Osteocyte (in vitro differentiated cells): ENCODE data around the gene RPS6KA2. TPM values are rescaled to one million over a fixed set of nuclear protein-coding genes. Genes with fewer than 3 reads are reported as not detected.

Source experiments
- DNase-seq: peaks from one replicate; pipeline ENCODE4 v3.0.0; 2021; ENCODE audit warnings: mixed read lengths; ENCODE audit not compliant: unreplicated experiment; ENCODE audit errors: extremely low spot score
- H3K27ac Mint-ChIP-seq: one replicate; pipeline ENCODE4 v1.8.0; 2021; ENCODE audit warnings: mild to moderate bottlenecking, mixed read lengths; ENCODE audit not compliant: unreplicated experiment
- H3K27me3 Mint-ChIP-seq: one replicate; pipeline ENCODE4 v1.8.0; 2021; ENCODE audit warnings: mixed read lengths; ENCODE audit not compliant: unreplicated experiment
- H3K36me3 Mint-ChIP-seq: one replicate; pipeline ENCODE4 v1.8.0; 2021; ENCODE audit warnings: mixed read lengths; ENCODE audit not compliant: unreplicated experiment
- H3K4me1 Mint-ChIP-seq: one replicate; pipeline ENCODE4 v1.8.0; 2021; ENCODE audit warnings: mixed read lengths; ENCODE audit not compliant: unreplicated experiment
- H3K4me3 Mint-ChIP-seq: one replicate; pipeline ENCODE4 v1.8.0; 2021; ENCODE audit warnings: mild to moderate bottlenecking, moderate library complexity, mixed read lengths; ENCODE audit not compliant: unreplicated experiment
- H3K9me3 Mint-ChIP-seq: one replicate; pipeline ENCODE4 v1.8.0; 2021; ENCODE audit warnings: mixed read lengths; ENCODE audit not compliant: unreplicated experiment
- total RNA-seq: library from RNA; stranded (reverse); gene quantifications from 2 replicates; pipeline ENCODE4 v1.2.1, GENCODE V29; 2021
- TF ChIP-seq, protein P1 (sequence below): fragments of 200-600 bp; sonication (generic); IDR thresholded peaks from 2 replicates; pipeline ENCODE4 v1.5.0; 2021; ENCODE audit warnings: antibody characterized with exemption, mild to moderate bottlenecking, moderate library complexity

Gene RPS6KA2
- total RNA-seq, 1 donor from 2014 or later, result 89.9 TPM

DNA sequence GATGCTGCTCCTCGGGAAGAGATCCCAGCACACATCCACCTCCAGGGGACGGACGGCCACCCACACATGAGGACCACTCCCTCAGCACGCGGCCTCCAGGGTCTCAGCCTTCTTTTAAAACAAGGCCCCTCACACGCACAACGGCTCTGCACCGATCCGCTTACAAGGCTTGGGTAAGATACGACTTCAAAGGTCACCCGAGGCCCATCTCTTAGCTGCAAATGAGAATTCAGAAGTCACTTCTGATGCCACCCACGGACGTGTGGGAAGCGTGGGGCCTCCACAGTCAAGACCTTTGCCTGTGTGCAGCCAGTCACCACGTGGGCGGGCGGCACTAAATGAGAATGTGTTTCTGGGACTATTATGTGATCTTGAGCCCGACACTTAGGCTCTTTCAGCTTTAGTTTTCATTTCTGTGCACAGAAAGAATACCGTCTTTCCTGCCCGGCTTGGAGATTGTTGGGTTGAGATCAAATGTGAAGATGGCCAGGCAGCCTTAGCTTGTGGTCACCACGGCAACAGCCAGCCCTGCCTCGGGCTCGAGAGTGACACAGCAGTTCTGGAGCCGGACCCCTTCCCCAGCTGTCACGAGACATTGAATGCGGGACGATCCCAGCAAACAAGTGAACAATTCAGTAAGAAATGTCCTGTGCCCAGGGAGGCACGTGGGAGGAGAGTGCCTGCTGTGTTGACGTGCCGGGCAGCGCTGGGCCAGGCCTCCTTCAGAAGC is 132.1 kb downstream of the RPS6KA2 start:
- TF ChIP-seq, protein P1, sequence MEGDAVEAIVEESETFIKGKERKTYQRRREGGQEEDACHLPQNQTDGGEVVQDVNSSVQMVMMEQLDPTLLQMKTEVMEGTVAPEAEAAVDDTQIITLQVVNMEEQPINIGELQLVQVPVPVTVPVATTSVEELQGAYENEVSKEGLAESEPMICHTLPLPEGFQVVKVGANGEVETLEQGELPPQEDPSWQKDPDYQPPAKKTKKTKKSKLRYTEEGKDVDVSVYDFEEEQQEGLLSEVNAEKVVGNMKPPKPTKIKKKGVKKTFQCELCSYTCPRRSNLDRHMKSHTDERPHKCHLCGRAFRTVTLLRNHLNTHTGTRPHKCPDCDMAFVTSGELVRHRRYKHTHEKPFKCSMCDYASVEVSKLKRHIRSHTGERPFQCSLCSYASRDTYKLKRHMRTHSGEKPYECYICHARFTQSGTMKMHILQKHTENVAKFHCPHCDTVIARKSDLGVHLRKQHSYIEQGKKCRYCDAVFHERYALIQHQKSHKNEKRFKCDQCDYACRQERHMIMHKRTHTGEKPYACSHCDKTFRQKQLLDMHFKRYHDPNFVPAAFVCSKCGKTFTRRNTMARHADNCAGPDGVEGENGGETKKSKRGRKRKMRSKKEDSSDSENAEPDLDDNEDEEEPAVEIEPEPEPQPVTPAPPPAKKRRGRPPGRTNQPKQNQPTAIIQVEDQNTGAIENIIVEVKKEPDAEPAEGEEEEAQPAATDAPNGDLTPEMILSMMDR, result no peak
- no peak overlapping the region for H3K27ac Mint-ChIP-seq
- no peaks in the 10 kb centered on the region for H3K27me3 Mint-ChIP-seq
- peaks cover 39% of the 10 kb centered on the region for H3K36me3 Mint-ChIP-seq
- DNase-seq, result no peak
- H3K9me3 Mint-ChIP-seq, result no peaks in the 10 kb centered on the region
- no peaks in the 10 kb centered on the region for H3K4me1 Mint-ChIP-seq
- H3K4me3 Mint-ChIP-seq, result no peak overlapping the region

DNA sequence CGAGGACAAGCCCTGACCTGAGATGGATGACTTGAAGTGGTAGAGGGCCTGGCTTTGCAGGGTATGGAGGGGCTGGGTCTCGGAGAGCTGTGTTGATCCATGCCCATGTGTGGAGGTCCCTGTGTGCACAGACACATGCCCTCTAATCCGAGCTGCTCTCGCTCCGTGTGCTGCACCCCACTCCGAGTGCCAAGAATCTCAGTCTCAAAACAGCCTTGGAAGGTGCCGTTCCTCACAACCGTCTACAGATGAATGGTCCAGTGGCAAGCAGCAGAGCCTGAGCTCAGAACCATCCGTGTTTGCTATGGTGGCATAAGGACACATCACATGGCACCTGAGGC is 133.0 kb downstream of the RPS6KA2 start:
- H3K4me1 Mint-ChIP-seq, result no peaks in the 10 kb centered on the region
- no peaks in the 10 kb centered on the region for H3K27me3 Mint-ChIP-seq
- H3K9me3 Mint-ChIP-seq, result no peaks in the 10 kb centered on the region
- H3K4me3 Mint-ChIP-seq, result no peak overlapping the region
- DNase-seq, result no peak
- H3K27ac Mint-ChIP-seq, result no peak overlapping the region
- peaks cover 33% of the 10 kb centered on the region for H3K36me3 Mint-ChIP-seq
- TF ChIP-seq, protein P1, result no peak

DNA sequence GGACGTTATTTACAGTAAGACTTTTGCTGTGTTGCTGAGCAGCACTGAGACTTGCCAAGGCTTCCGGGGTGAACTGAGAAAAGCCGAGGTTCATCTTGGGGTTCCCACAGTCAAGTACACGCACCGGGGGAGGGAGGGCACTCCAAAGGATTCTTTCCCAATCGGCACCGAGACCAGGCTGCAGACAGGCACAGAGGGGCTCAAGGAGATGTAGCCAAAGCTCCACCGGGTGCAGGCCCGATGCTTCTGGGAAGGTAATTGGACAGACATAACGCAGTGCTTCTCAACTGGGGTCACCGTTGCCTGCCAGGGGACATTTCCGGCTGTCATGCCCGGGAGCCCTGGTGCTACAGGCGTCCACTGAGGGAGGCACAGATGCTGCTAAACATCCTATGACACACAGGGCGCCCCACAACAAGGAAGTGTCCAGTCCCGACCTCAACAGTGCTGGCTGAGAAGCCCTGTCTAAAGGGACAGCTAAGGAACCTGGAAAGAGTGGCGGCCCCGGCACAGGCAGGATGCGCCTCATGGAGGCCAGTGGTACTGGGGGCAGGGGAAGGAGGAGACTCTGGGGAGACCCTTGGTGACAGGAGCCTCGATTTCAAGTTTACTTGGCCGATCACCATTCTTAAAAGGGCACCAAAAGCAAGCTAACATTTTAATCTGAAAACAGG is 133.5 kb downstream of the RPS6KA2 start:
- no peaks in the 10 kb centered on the region for H3K27me3 Mint-ChIP-seq
- H3K4me1 Mint-ChIP-seq, result no peaks in the 10 kb centered on the region
- no peak overlapping the region for H3K27ac Mint-ChIP-seq
- peaks cover 33% of the 10 kb centered on the region for H3K36me3 Mint-ChIP-seq
- TF ChIP-seq, protein P1, result no peak
- no peak for DNase-seq
- H3K4me3 Mint-ChIP-seq, result no peak overlapping the region
- H3K9me3 Mint-ChIP-seq, result no peaks in the 10 kb centered on the region

DNA sequence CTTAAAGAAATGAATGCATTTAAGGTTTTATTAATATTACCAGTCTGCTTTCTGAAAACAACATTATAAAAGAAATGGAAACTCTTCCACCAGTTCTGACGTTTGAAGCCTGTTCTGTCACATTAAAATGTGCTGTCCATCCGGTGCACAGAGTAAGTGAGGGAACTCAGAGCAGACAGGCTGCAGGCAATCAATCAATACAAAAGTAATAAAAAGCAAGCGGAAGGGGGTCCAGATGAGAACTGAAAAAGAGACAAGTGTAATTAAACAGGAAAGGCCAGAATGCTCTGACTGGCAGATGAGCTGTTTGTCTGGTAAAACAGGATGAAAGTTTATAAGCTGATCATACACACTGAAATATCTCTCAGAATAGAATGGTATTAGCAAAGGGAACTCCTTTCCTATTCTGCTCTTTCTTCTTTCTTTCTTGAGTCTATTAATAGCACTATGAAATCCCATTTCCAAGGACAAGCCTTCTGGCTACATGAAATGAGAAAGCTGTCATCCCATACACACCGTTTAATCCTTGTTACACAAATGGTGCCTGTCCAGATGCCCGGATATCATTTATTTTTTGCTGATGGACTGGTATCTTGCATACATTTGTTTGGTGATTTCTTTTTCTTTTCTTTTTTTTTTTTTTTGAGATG is 134.8 kb downstream of the RPS6KA2 start:
- Mint-ChIP-seq H3K4me3 (no peak overlapping the region), H3K27ac (no peak overlapping the region), H3K36me3 (peaks cover 42% of the 10 kb centered on the region), H3K9me3 (no peaks in the 10 kb centered on the region), H3K27me3 (no peaks in the 10 kb centered on the region), H3K4me1 (peaks cover 7% of the 10 kb centered on the region)
- TF ChIP-seq, protein P1, result no peak
- DNase-seq, result no peak
